GM23338 (cell line): ENCODE measurements around the gene PCNX3. TPM values are rescaled to one million over a fixed set of nuclear protein-coding genes. Genes with fewer than 3 reads are reported as not detected.

Source experiments
- ATAC-seq: fragments of 200-7000 bp; cut with Tn5 transposase; 3 replicates; pipeline ENCODE4 v1.9.1; 2020
- DNase-seq: peaks from one replicate; pipeline ENCODE4 v3.0.0-alpha.2; 2015; ENCODE audit warnings: low spot score
- H2AFZ ChIP-seq: fragments of 200-600 bp; sonication (generic); 2 replicates; pipeline ENCODE4 v1.8.0; 2016; ENCODE audit warnings: antibody characterized with exemption, mild to moderate bottlenecking, moderate library complexity
- H3F3A ChIP-seq: fragments of 200-600 bp; sonication (generic); replicated peaks from 2 replicates; pipeline ENCODE4 v1.8.0; 2017; ENCODE audit warnings: antibody characterized with exemption, mixed run types, low read depth
- H3K27ac ChIP-seq: fragments of 200-600 bp; sonication (generic); 2 replicates; pipeline ENCODE4 v1.6.1; 2016; ENCODE audit warnings: low read depth
- H3K27me3 ChIP-seq: fragments of 200-600 bp; sonication (generic); 2 replicates; pipeline ENCODE4 v1.8.0; 2016; ENCODE audit warnings: mild to moderate bottlenecking, mixed run types, moderate library complexity; ENCODE audit not compliant: insufficient read depth
- H3K36me3 ChIP-seq: fragments of 200-600 bp; sonication (generic); 2 replicates; pipeline ENCODE4 v1.8.0; 2016; ENCODE audit warnings: mild to moderate bottlenecking; ENCODE audit not compliant: insufficient read depth
- H3K4me1 ChIP-seq: fragments of 200-600 bp; sonication (generic); 2 replicates; pipeline ENCODE4 v1.8.0; 2016; ENCODE audit warnings: mild to moderate bottlenecking, moderate library complexity; ENCODE audit not compliant: insufficient read depth
- H3K4me2 ChIP-seq: fragments of 200-600 bp; sonication (generic); 2 replicates; pipeline ENCODE4 v1.7.1; 2017; ENCODE audit warnings: mixed run types
- H3K4me3 ChIP-seq: fragments of 200-600 bp; sonication (generic); 2 replicates; pipeline ENCODE4 v1.6.1; 2016; ENCODE audit warnings: mixed run types
- H3K79me2 ChIP-seq: fragments of 200-600 bp; sonication (generic); replicated peaks from 2 replicates; pipeline ENCODE4 v1.8.0; 2017; ENCODE audit warnings: mild to moderate bottlenecking; ENCODE audit not compliant: insufficient read depth
- H3K9me2 ChIP-seq: fragments of 200-600 bp; sonication (generic); 2 replicates; pipeline ENCODE4 v1.8.0; 2017; ENCODE audit not compliant: insufficient read depth
- H4K20me1 ChIP-seq: fragments of 200-600 bp; sonication (generic); replicated peaks from 2 replicates; pipeline ENCODE4 v1.8.0; 2017; ENCODE audit warnings: mild to moderate bottlenecking; ENCODE audit not compliant: insufficient read depth
- H3K27ac Mint-ChIP-seq: 2 replicates; pipeline ENCODE4 v1.8.0; 2020; ENCODE audit warnings: inconsistent platforms, mild to moderate bottlenecking, moderate library complexity, mixed read lengths
- H3K27me3 Mint-ChIP-seq: 3 replicates; pipeline ENCODE4 v1.8.0; 2022; ENCODE audit warnings: low read depth, mild to moderate bottlenecking, moderate library complexity, mixed read lengths, inconsistent platforms; ENCODE audit not compliant: insufficient read depth, poor library complexity
- H3K36me3 Mint-ChIP-seq: 3 replicates; pipeline ENCODE4 v1.8.0; 2021; ENCODE audit warnings: low read depth, mild to moderate bottlenecking, inconsistent platforms, moderate library complexity, mixed read lengths
- H3K4me1 Mint-ChIP-seq: 3 replicates; pipeline ENCODE4 v1.8.0; 2020; ENCODE audit warnings: mild to moderate bottlenecking, inconsistent platforms, mixed read lengths
- H3K4me3 Mint-ChIP-seq: 3 replicates; pipeline ENCODE4 v1.8.0; 2021; ENCODE audit warnings: moderate library complexity, mild to moderate bottlenecking, inconsistent platforms, mixed read lengths
- H3K9me3 Mint-ChIP-seq: 3 replicates; pipeline ENCODE4 v1.8.0; 2020; ENCODE audit warnings: moderate library complexity, mild to moderate bottlenecking, inconsistent platforms, mixed read lengths
- CREB1 ChIP-seq: fragments of 250-450 bp; sonication (Bioruptor Pico); IDR thresholded peaks from 2 replicates; pipeline ENCODE4 v1.5.0; 2020; ENCODE audit warnings: low read depth, mild to moderate bottlenecking, moderate library complexity
- EZH2 ChIP-seq: fragments of 200-600 bp; sonication (generic); IDR thresholded peaks from one replicate; pipeline ENCODE4 v1.8.0; 2017; ENCODE audit warnings: antibody characterized with exemption, mild to moderate bottlenecking, low read depth; ENCODE audit not compliant: unreplicated experiment
- EZH2phosphoT487 ChIP-seq: fragments of 200-600 bp; sonication (generic); IDR thresholded peaks from one replicate; pipeline ENCODE4 v1.8.1; 2018; ENCODE audit warnings: antibody characterized with exemption; ENCODE audit not compliant: unreplicated experiment
- JUNB ChIP-seq: IDR thresholded peaks from one replicate; pipeline ENCODE4 v1.6.1; 2016; ENCODE audit warnings: antibody characterized with exemption; ENCODE audit not compliant: unreplicated experiment
- NANOG ChIP-seq: IDR thresholded peaks from 2 replicates; pipeline ENCODE4 v1.6.1; 2016; ENCODE audit warnings: antibody characterized with exemption, borderline replicate concordance
- POLR2AphosphoS5 ChIP-seq: IDR thresholded peaks from 2 replicates; pipeline ENCODE4 v1.6.1; 2016; ENCODE audit warnings: antibody characterized with exemption, low read depth
- REST ChIP-seq: IDR thresholded peaks from one replicate; pipeline ENCODE4 v1.6.1; 2018; ENCODE audit warnings: antibody characterized with exemption; ENCODE audit not compliant: unreplicated experiment
- STAT1 ChIP-seq: IDR thresholded peaks from one replicate; pipeline ENCODE4 v1.6.1; 2016; ENCODE audit warnings: antibody characterized with exemption; ENCODE audit not compliant: unreplicated experiment
- ZNF331 ChIP-seq: fragments of 250-450 bp; sonication (Bioruptor Pico); IDR thresholded peaks from 2 replicates; pipeline ENCODE4 v1.5.0; 2020; ENCODE audit warnings: low read depth, mild to moderate bottlenecking, moderate library complexity
- polyA plus RNA-seq: library from polyadenylated mRNA; unstranded; fragments of >200 nt; fragmentation: Nextera tagmentation; extraction: Ambion mirVana; gene quantifications from 2 replicates; pipeline ENCODE4 v1.2.1, GENCODE V29; 2016
- total RNA-seq: library from RNA; depleted of rRNA; stranded (reverse); fragments of >200 nt; shearing (Covaris generic); gene quantifications from 2 replicates; pipeline ENCODE4 v1.2.3, GENCODE V29; 2014
- TF ChIP-seq, protein P1 (sequence below): IDR thresholded peaks from 2 replicates; pipeline ENCODE4 v1.6.1; 2016; ENCODE audit warnings: antibody characterized with exemption
- TF ChIP-seq, protein P2 (sequence below), 2 experiments: fragments of 200-600 bp in 1 of 2; sonication (generic) in 1 of 2; conservative IDR thresholded peaks; 2 replicates each; pipeline versions ENCODE4 v1.5.1 to v1.6.1; 2016 to 2017; ENCODE audit warnings: antibody characterized with exemption in 2 of 2, low read depth in 2 of 2, mild to moderate bottlenecking in 2 of 2, moderate library complexity in 1 of 2
- TF ChIP-seq, protein P3 (sequence below): fragments of 250-450 bp; sonication (Bioruptor Pico); IDR thresholded peaks from 2 replicates; pipeline ENCODE4 v1.5.0; 2020; ENCODE audit warnings: mild to moderate bottlenecking, moderate library complexity

Gene PCNX3
- total and polyA plus RNA-seq, 2 experiments from 2014 or later: 8.7 to 52.2 TPM

DNA sequence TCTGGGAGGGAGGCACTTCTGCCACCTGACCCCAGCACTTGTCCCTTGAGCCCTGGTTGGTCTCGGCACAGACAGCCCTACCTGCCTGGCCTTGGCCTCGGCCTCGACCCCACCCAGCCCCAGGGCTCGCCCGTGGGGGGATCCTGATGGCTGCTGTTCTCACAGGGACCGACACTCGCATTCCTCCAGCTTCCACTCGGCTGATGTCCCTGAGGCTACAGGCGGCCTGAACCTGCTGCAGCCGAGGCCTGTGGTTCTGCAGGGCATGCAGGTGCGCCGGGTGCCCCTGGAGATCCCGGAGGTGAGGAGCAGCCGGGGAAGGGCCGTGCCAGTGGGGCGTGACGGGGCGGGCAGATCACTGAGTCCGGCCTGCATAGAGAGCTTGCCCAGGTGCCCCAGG is 5.1 kb downstream of the PCNX3 start (continued):
- TF ChIP-seq CREB1 (no peak), POLR2AphosphoS5 (no peak), STAT1 (no peak)
- TF ChIP-seq, protein P1, sequence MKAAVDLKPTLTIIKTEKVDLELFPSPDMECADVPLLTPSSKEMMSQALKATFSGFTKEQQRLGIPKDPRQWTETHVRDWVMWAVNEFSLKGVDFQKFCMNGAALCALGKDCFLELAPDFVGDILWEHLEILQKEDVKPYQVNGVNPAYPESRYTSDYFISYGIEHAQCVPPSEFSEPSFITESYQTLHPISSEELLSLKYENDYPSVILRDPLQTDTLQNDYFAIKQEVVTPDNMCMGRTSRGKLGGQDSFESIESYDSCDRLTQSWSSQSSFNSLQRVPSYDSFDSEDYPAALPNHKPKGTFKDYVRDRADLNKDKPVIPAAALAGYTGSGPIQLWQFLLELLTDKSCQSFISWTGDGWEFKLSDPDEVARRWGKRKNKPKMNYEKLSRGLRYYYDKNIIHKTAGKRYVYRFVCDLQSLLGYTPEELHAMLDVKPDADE: no peak

GRCh38 chr11:65621460-65621859 is 5.9 kb downstream of the PCNX3 start:
- no peak for DNase-seq
- H3K79me2 ChIP-seq: peaks cover 14% of the 10 kb centered on the region
- H3K27ac ChIP-seq: no peak overlapping the region
- H3K4me2 ChIP-seq: no peak overlapping the region
- Mint-ChIP-seq H3K36me3 (peaks cover 40% of the 10 kb centered on the region), H3K9me3 (no peaks in the 10 kb centered on the region; the same call in 2 of the 3 replicates), H3K4me1 (peaks cover 6% of the 10 kb centered on the region), H3K4me3 (no peak overlapping the region), H3K27me3 (peaks cover 15% of the 10 kb centered on the region), H3K27ac (no peak overlapping the region)
- H3K4me1 ChIP-seq: peaks cover 4% of the 10 kb centered on the region; the same call in 1 of the 2 replicates
- H3K27me3 ChIP-seq: no peaks in the 10 kb centered on the region
- H4K20me1 ChIP-seq: peaks cover 11% of the 10 kb centered on the region
- H3K4me3 ChIP-seq: no peak overlapping the region
- no peak overlapping the region for H2AFZ ChIP-seq
- no peak for ATAC-seq
- H3K9me2 ChIP-seq: no peaks in the 10 kb centered on the region
- peaks cover under 1% of the 10 kb centered on the region; the same call in 1 of the 2 replicates for H3F3A ChIP-seq
- peaks cover 4% of the 10 kb centered on the region for H3K36me3 ChIP-seq
- TF ChIP-seq POLR2AphosphoS5 (no peak), EZH2 (no peak), JUNB (no peak), NANOG (no peak), ZNF331 (CRISPR knock-in tag) (no peak), REST (no peak), EZH2phosphoT487 (no peak), CREB1 (no peak)
- TF ChIP-seq, protein P2, sequence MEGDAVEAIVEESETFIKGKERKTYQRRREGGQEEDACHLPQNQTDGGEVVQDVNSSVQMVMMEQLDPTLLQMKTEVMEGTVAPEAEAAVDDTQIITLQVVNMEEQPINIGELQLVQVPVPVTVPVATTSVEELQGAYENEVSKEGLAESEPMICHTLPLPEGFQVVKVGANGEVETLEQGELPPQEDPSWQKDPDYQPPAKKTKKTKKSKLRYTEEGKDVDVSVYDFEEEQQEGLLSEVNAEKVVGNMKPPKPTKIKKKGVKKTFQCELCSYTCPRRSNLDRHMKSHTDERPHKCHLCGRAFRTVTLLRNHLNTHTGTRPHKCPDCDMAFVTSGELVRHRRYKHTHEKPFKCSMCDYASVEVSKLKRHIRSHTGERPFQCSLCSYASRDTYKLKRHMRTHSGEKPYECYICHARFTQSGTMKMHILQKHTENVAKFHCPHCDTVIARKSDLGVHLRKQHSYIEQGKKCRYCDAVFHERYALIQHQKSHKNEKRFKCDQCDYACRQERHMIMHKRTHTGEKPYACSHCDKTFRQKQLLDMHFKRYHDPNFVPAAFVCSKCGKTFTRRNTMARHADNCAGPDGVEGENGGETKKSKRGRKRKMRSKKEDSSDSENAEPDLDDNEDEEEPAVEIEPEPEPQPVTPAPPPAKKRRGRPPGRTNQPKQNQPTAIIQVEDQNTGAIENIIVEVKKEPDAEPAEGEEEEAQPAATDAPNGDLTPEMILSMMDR (conservative IDR thresholded peaks at IDR 0.05; ENCODE audit: low read depth in 2 of 2): no peak
- TF ChIP-seq, protein P1: no peak
- TF ChIP-seq, protein P3, sequence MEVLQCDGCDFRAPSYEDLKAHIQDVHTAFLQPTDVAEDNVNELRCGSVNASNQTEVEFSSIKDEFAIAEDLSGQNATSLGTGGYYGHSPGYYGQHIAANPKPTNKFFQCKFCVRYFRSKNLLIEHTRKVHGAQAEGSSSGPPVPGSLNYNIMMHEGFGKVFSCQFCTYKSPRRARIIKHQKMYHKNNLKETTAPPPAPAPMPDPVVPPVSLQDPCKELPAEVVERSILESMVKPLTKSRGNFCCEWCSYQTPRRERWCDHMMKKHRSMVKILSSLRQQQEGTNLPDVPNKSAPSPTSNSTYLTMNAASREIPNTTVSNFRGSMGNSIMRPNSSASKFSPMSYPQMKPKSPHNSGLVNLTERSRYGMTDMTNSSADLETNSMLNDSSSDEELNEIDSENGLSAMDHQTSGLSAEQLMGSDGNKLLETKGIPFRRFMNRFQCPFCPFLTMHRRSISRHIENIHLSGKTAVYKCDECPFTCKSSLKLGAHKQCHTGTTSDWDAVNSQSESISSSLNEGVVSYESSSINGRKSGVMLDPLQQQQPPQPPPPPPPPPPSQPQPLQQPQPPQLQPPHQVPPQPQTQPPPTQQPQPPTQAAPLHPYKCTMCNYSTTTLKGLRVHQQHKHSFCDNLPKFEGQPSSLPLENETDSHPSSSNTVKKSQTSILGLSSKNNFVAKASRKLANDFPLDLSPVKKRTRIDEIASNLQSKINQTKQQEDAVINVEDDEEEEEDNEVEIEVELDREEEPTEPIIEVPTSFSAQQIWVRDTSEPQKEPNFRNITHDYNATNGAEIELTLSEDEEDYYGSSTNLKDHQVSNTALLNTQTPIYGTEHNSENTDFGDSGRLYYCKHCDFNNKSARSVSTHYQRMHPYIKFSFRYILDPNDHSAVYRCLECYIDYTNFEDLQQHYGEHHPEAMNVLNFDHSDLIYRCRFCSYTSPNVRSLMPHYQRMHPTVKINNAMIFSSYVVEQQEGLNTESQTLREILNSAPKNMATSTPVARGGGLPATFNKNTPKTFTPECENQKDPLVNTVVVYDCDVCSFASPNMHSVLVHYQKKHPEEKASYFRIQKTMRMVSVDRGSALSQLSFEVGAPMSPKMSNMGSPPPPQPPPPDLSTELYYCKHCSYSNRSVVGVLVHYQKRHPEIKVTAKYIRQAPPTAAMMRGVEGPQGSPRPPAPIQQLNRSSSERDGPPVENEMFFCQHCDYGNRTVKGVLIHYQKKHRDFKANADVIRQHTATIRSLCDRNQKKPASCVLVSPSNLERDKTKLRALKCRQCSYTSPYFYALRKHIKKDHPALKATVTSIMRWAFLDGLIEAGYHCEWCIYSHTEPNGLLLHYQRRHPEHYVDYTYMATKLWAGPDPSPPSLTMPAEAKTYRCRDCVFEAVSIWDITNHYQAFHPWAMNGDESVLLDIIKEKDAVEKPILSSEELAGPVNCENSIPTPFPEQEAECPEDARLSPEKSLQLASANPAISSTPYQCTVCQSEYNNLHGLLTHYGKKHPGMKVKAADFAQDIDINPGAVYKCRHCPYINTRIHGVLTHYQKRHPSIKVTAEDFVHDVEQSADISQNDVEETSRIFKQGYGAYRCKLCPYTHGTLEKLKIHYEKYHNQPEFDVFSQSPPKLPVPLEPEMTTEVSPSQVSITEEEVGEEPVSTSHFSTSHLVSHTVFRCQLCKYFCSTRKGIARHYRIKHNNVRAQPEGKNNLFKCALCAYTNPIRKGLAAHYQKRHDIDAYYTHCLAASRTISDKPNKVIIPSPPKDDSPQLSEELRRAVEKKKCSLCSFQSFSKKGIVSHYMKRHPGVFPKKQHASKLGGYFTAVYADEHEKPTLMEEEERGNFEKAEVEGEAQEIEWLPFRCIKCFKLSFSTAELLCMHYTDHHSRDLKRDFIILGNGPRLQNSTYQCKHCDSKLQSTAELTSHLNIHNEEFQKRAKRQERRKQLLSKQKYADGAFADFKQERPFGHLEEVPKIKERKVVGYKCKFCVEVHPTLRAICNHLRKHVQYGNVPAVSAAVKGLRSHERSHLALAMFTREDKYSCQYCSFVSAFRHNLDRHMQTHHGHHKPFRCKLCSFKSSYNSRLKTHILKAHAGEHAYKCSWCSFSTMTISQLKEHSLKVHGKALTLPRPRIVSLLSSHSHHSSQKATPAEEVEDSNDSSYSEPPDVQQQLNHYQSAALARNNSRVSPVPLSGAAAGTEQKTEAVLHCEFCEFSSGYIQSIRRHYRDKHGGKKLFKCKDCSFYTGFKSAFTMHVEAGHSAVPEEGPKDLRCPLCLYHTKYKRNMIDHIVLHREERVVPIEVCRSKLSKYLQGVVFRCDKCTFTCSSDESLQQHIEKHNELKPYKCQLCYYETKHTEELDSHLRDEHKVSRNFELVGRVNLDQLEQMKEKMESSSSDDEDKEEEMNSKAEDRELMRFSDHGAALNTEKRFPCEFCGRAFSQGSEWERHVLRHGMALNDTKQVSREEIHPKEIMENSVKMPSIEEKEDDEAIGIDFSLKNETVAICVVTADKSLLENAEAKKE (CRISPR knock-in tag): no peak
